Dermis blood vessel endothelial cell (primary cell): ENCODE measurements around the gene CC2D1B. TPM values are rescaled to one million over a fixed set of nuclear protein-coding genes. Genes with fewer than 3 reads are reported as not detected.
"Not testable (repeated sequence)": the region's sequence is repeated elsewhere in the genome, so short reads cannot be mapped to it uniquely, and the experiment has no call there.

Experiments used
- DNase-seq: peaks from one replicate; pipeline ENCODE4 v3.0.0; 2010
- total RNA-seq: library from RNA; depleted of rRNA; stranded (reverse); fragments of >200 nt; gene quantifications from 2 replicates; pipeline ENCODE4 v1.2.3, GENCODE V29; 2014

The CC2D1B gene, protein sequence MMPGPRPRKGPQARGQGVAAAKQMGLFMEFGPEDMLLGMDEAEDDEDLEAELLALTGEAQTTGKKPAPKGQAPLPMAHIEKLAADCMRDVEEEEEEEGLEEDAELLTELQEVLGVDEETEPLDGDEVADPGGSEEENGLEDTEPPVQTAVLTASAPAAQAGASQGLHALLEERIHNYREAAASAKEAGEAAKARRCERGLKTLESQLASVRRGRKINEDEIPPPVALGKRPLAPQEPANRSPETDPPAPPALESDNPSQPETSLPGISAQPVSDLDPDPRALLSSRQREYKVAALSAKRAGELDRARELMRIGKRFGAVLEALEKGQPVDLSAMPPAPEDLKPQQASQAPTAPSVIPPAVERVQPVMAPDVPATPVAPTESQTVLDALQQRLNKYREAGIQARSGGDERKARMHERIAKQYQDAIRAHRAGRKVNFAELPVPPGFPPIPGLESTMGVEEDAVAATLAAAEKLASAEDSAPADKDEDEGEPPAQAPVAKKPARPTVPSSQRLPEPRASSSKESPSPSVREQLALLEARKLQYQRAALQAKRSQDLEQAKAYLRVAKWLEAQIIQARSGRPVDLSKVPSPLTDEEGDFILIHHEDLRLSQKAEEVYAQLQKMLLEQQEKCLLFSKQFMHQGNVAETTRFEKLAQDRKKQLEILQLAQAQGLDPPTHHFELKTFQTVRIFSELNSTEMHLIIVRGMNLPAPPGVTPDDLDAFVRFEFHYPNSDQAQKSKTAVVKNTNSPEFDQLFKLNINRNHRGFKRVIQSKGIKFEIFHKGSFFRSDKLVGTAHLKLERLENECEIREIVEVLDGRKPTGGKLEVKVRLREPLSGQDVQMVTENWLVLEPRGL
- 28.5 and 37.3 TPM in 2 replicates for total RNA-seq

DNA sequence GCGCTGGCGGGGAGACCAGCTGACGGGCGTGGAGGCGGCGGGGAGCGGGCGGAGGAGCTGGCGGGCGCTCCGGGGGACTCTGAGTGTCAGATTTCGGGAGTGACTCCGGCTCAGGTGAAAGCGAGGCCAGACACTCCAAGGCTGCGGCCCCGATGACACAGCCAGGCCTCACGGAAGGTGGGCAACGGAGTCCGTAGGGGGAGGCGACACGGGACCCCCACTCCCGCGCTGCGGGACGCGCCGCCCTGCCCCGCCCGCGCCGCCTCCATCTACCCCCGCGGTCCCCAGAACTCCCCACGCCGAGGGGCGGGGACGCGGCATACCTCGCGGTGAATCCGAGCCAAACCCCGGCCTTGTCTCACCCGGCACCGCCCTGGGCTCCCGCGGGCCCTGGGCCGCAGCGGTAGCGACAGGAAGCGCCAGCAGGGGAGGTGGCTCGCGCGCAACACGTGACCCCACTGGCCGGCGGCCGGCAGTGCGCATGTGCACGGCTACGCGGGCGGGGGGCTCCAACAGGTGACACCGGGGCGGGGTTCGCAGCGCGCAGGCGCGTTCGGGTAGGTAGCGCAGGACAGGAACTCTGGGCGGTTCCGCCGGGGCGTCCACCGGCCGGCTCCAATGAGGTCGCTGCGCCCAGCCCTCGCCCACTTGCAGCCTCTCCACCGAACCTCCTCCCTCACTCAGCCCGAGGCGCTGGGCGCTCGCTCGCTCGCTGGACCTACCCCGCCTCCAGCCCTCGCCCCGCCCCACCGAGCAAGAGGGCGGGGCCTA lies at the start of gene CC2D1B:
TSS of gene CC2D1B (minus strand) at position 460 of the 771 bp plus-strand sequence. CDS start 1,585 bp downstream, outside the sequence.
- peak; percentile 99 for DNase-seq

- DNase-seq, result no peak
Measured at GRCh38 chr1:52414942-52415341, 48.9 kb upstream of the CC2D1B start.

DNA sequence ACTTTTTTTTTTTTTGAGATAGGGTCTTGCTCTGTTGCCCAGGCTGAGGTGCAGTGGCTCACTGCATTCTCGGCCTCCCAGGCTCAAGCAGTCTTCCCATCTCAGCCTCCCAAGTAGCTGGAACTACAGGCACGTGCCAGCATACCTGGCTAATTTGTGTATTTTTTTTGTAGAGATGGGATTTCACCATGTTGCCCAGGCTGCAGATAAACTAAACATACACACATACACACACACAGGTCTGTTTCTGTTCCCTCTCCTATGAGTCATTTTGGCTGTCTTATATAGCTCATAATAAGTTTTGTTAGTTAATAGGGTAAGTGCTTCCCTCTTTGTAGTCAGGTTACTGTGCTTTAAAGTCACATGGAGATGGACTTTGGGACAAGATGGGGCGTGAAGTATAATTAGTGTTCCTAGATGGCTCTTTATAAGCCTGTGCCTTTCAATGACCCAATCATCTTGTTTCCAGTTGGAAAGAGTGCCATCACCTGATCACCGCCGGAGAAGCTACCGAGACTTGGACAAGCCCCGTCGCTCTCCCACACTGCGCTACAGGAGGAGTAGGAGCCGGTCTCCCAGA lies 47.5 kb upstream of the CC2D1B start:
- no peak for DNase-seq

- DNase-seq, result peak; percentile 9
Measured at GRCh38 chr1:52404975-52405338, 39.0 kb upstream of the CC2D1B start.

- DNase-seq, result peak; percentile 99
Measured at GRCh38 chr1:52404116-52404974, 38.3 kb upstream of the CC2D1B start, which contains the start of the genes ORC1 and PRPF38A. Gene ORC1, minus strand, starts transcription at chr1:52404423. Its CDS starts 2,200 bp downstream, at chr1:52402223. Gene PRPF38A, plus strand, starts transcription at chr1:52404602. Its CDS starts 148 bp downstream, at chr1:52404750.

DNA sequence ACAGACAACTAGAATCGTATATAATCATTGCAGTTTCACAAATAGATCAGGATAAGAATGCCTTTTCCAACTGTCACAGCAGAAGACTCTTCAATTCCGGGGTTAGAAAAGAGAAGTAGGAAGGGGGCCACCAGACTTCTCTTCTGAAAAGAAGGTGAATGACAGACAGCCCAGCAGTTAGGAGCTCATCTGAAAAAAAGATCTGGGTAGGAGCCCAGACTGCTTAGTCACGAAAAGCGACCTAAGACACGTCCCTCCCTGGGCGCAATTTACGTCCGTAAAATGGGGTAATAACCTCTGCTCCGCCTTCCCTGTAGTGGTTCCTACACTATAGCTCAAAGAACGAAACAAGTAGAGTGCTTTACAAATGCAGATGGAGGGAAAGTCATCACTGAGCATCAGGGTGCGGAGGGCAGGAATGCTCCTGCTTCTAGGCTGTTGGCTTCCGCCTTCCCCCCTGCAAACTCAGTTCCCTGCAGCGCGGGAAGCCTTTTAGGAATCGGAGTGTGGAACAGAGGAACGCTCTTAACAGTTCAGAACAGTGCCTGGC lies 37.6 kb upstream of the CC2D1B start:
- peak; percentile 71 for DNase-seq

DNA sequence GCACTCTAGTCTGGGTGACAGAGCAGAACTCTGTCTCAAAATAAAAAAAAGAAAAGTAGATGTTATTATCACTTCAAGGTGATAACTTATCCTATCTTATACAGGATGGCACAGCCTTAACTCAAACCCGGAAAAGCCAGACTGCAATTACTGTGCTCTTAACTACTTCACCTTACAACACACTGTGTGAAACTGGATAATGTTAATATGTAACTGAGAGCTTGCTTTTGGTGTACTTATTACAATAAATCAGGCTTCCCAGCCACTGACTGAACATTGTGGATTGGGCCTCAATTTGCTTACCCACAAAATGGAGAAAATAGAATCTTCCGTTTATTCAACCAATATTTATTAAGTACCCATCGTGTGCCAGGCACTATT lies 36.8 kb upstream of the CC2D1B start:
- no peak for DNase-seq

DNA sequence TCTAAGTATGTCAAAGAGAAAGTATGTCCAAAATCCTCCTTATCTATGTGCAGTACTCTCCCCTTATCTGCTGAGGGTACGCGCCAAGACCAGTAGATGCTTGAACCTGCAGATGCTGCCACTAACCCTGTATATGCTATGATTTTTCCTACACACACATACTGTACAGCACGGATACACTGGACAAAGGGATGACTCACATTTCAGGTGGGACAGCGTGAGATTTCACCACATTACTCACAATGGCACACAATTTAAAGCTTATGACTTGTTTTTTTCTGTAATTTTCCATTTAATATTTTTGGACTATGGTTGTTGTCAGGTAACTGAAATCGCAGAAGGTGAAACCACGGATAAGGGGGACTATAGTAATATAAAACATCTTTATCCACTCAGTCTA lies 34.1 kb upstream of the CC2D1B start:
- peak; percentile 35 for DNase-seq

DNA sequence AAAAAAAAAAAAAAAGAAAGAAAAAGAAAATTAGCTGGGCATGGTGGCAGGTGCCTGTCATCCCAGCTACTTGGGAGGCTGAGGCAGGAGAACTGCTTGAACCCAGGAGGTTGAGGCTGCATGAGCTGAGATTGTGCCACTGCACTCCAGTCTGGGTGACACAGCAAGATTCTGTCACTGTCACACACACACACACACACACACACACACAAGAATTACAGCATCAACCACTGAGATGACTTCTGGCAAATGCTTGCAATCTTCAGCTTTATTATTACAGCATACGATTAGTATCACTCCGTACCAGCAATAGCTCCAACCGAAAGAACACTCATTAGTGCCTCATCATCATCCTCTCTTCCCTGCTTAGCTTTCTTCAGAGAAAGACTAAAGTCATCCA lies 33.6 kb upstream of the CC2D1B start:
- DNase-seq, result no peak

DNA sequence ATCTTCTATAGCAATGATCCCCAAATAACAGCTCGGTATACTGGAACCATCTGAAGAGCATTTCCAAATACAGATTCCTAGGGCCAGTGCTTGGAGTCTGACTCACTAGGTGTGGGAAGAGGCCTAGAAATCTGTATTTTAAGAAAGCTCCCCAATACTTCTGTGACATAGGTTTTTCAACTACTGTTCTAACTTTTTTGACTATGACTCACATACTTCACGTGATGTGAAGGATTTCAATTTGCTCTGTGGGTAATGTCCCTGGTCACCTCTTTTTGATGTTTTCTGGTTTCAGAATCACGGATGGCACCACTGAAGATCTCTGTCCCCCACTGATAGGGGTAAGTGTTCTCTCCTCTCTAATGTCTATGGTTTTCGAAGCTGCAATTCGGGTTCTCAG lies 27.2 kb upstream of the CC2D1B start:
- no peak for DNase-seq

DNA sequence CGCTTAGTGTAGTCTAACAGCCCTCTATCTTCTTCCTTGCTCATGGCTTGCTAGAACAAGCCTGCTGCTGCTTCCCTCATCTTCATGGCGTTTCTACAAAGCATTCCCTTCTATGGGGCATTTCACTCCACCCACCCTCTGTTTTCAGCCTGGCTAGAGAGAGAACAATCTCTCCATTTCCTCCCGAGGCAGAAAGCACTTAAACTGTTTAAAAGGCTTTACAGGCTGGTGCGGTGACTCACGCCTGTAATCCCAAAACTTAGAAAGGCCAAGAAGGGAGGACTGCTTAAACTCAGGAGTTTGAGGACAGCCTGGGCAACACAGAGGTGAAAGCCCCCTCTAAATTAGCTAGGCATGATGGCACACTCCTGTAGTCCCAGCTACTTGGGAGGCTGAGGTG lies 20.5 kb upstream of the CC2D1B start:
- DNase-seq, result no peak

DNA sequence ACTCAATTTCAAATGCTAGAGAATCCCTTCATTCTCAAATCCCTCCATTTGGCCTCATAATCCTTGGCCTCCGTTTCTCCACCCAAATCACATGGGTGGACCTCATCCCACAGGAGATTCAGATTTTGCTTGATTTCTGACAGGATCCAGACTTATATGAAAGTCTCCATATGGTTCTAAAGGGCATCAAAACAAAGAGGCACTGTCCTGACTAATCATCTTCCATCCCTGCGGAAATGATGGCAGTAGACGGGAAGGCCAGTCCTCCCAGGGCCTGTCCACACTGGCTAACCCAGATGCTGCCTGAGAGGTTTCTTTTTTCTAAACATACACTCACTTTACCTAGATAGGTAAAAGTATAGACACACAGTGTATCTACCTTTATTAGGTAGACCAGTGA lies 19.4 kb upstream of the CC2D1B start:
- no peak for DNase-seq

DNA sequence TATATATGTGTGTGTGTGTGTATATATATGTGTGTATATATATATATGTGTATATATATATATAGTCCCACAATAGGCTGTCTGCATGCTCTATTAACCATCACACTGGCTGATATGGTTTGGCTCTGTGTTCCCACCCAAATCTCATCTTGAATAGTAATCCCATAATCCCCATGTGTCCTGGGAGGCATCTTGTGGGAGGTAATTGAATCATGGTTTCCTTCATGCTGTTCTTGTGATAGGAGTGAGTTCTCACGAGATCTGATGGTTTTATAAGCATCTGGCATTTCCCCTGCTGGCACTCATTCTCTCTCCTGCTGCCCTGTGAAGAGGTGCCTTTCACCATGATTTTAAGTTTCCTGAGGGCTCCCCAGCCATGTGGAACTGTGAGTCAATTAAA lies 3.8 kb upstream of the CC2D1B start:
- not testable (repeated sequence) for DNase-seq

- peak; percentile 67 for DNase-seq
Measured at GRCh38 chr1:52368383-52369172, 2.6 kb upstream of the CC2D1B start.

DNA sequence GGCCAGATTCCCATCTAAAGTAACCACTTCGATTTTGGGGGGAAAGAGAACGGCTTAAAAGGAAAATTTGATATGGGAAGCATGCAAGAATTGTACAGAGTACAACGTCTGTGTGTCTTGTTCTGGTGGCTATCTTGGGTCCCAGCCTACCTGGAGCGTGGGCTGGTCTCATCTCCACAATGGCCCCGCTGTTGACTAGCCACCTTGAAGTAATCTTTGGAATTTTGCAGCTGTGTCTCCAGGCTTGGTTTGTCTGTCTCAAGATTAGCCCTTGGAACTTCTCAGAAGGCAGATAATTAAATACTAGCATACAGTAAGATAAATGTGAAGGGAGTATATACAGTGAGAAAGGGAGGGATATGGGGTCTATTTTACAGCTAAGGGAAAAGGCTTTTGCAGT lies 1.3 kb upstream of the CC2D1B start:
- DNase-seq, result no peak

- no peak for DNase-seq
Measured at GRCh38 chr1:52366517-52366827, 467 bp upstream of the CC2D1B start.

- DNase-seq, result peak; percentile 70
Measured at GRCh38 chr1:52365071-52365745, 797 bp downstream of the CC2D1B start.

- no peak for DNase-seq
Measured at GRCh38 chr1:52364235-52364839, 1.7 kb downstream of the CC2D1B start.

GRCh38 chr1:52360595-52360968 lies 5.4 kb downstream of the CC2D1B start:
- DNase-seq, result no peak
